ENCODE results near the gene CTNNA1.

Gene CTNNA1

DNA sequence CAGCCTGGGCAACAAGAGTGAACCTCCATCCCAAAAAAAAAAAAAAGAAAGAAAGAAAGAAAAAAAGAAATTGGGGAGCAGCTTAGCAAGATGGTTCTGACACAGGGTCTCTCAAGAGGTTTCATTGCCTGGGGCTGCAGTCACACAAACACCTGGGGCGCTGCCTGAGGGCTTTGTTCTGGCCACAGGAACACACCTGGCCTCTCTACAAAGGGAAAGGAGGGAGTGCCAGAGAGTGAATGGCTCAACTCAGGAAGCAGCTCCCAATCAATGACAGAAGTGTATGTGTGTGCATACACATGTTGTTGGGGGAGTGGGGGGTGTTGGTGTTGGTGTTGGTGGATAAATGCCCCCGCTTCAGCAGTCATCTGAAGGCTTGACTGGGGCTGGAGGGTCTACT, 32.4 kb upstream of the CTNNA1 start:
- H3F3A ChIP-seq (ENCODE audit: control insufficient read depth, insufficient read depth), result no peaks in the 10 kb centered on the region
- H3K4me2 ChIP-seq (ENCODE audit: low read length), result no peak overlapping the region
- H3K36me3 ChIP-seq (ENCODE audit: control insufficient read depth, low read length), result no peaks in the 10 kb centered on the region
- H3K4me1 ChIP-seq (ENCODE audit: control insufficient read depth, low read length), result 0 out of 2 replicates have a peak, but pooled peaks cover 3% of the 10 kb centered on the region
- H3K27me3 ChIP-seq (ENCODE audit: control insufficient read depth, low read length), result peaks cover 6% of the 10 kb centered on the region; the same call in 1 of the 2 replicates
- H3K27ac ChIP-seq (ENCODE audit: low read depth, low read length), result no peak overlapping the region
- TF ChIP-seq, protein P1, sequence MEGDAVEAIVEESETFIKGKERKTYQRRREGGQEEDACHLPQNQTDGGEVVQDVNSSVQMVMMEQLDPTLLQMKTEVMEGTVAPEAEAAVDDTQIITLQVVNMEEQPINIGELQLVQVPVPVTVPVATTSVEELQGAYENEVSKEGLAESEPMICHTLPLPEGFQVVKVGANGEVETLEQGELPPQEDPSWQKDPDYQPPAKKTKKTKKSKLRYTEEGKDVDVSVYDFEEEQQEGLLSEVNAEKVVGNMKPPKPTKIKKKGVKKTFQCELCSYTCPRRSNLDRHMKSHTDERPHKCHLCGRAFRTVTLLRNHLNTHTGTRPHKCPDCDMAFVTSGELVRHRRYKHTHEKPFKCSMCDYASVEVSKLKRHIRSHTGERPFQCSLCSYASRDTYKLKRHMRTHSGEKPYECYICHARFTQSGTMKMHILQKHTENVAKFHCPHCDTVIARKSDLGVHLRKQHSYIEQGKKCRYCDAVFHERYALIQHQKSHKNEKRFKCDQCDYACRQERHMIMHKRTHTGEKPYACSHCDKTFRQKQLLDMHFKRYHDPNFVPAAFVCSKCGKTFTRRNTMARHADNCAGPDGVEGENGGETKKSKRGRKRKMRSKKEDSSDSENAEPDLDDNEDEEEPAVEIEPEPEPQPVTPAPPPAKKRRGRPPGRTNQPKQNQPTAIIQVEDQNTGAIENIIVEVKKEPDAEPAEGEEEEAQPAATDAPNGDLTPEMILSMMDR (IDR thresholded peaks at IDR 0.05; ENCODE audit: low read depth, low read length, poor library complexity, severe bottlenecking), result no peak
- TF ChIP-seq EZH2phosphoT487 (IDR thresholded peaks at IDR 0.05; ENCODE audit: borderline replicate concordance, low read length), result no peak
- no peak overlapping the region for H3K4me3 ChIP-seq (ENCODE audit: low read length)
- H4K20me1 ChIP-seq (ENCODE audit: control insufficient read depth, insufficient read depth, low read depth, low read length), result no peaks in the 10 kb centered on the region
- H3K79me2 ChIP-seq (ENCODE audit: control insufficient read depth, low read length), result no peaks in the 10 kb centered on the region
- no peaks in the 10 kb centered on the region for H3K9me3 ChIP-seq (ENCODE audit: control insufficient read depth, insufficient read depth, low read length)
- H3K9me2 ChIP-seq (replicated peaks; ENCODE audit: control insufficient read depth, low read length), result no peaks in the 10 kb centered on the region

DNA sequence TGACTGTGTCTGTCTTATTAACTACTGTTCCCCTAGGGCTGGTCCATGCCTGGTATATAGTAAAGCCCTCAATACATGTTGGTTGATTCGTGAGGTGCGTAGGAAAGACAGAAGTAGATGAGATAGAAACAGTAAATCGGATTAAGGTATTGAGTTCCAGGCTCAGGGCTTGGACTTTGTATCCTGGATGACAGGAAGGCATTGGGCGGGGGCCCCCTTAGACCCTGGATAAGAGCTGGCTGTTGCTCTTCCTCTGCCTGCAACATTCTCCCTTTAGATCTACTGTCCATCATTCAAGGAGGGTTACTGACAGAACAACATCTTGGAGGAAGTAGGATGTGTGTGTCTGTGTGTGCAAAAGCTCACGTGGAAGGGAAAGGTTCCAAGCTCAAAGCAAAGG, 31.2 kb upstream of the CTNNA1 start:
- H3F3A ChIP-seq (ENCODE audit: control insufficient read depth, insufficient read depth), result no peaks in the 10 kb centered on the region
- H3K9me3 ChIP-seq (ENCODE audit: control insufficient read depth, insufficient read depth, low read length), result no peaks in the 10 kb centered on the region
- no peaks in the 10 kb centered on the region for H4K20me1 ChIP-seq (ENCODE audit: control insufficient read depth, insufficient read depth, low read depth, low read length)
- H3K79me2 ChIP-seq (ENCODE audit: control insufficient read depth, low read length), result no peaks in the 10 kb centered on the region
- no peaks in the 10 kb centered on the region for H3K9me2 ChIP-seq (replicated peaks; ENCODE audit: control insufficient read depth, low read length)
- H3K4me3 ChIP-seq (ENCODE audit: low read length), result no peak overlapping the region
- 0 out of 2 replicates have a peak, but pooled peaks cover 3% of the 10 kb centered on the region for H3K4me1 ChIP-seq (ENCODE audit: control insufficient read depth, low read length)
- peaks cover 6% of the 10 kb centered on the region; the same call in 1 of the 2 replicates for H3K27me3 ChIP-seq (ENCODE audit: control insufficient read depth, low read length)
- TF ChIP-seq, protein P1 (IDR thresholded peaks at IDR 0.05; ENCODE audit: low read depth, low read length, poor library complexity, severe bottlenecking), result no peak
- no peak for TF ChIP-seq EZH2phosphoT487 (IDR thresholded peaks at IDR 0.05; ENCODE audit: borderline replicate concordance, low read length)
- no peak overlapping the region for H3K4me2 ChIP-seq (ENCODE audit: low read length)
- H3K36me3 ChIP-seq (ENCODE audit: control insufficient read depth, low read length), result no peaks in the 10 kb centered on the region
- no peak overlapping the region for H3K27ac ChIP-seq (ENCODE audit: low read depth, low read length)

DNA sequence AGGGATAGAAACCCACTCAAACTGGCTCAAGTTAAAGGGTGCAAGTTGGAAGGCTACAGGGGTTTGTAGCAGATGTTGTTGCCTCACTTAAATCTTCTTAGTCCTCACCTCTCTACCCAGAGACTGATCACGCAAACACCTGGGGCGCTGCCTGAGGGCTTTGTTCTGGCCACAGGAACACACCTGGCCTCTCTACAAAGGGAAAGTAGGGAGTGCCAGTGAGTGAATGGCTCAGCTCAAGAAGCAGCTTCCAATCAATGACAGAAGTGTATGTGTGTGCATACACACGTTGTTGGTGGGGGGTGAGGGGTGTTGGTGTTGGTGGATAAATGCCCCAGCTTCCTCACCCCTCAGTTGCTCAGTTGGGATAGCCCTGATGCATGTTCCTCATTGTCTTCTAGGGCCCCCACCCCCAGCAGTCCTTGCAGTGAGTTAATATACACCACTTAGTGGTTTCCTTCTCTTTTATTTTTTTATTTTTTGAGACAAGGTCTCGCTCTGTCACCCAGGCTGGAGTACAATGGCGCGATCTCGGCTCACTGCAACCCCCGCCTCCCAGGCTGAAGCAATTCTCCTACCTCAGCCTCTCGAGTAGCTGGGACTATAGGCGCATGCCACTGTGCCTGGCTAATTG, 30.6 kb upstream of the CTNNA1 start:
- Histone ChIP-seq H3F3A (ENCODE audit: control insufficient read depth, insufficient read depth) (no peaks in the 10 kb centered on the region), H3K36me3 (ENCODE audit: control insufficient read depth, low read length) (no peaks in the 10 kb centered on the region), H3K4me2 (ENCODE audit: low read length) (no peak overlapping the region), H4K20me1 (ENCODE audit: control insufficient read depth, insufficient read depth, low read depth, low read length) (no peaks in the 10 kb centered on the region), H3K4me1 (ENCODE audit: control insufficient read depth, low read length) (0 out of 2 replicates have a peak, but pooled peaks cover 3% of the 10 kb centered on the region), H3K79me2 (ENCODE audit: control insufficient read depth, low read length) (no peaks in the 10 kb centered on the region), H3K9me2 (replicated peaks; ENCODE audit: control insufficient read depth, low read length) (no peaks in the 10 kb centered on the region), H3K9me3 (ENCODE audit: control insufficient read depth, insufficient read depth, low read length) (no peaks in the 10 kb centered on the region), H3K4me3 (ENCODE audit: low read length) (no peak overlapping the region), H3K27me3 (ENCODE audit: control insufficient read depth, low read length) (peaks cover 6% of the 10 kb centered on the region; the same call in 1 of the 2 replicates), H3K27ac (ENCODE audit: low read depth, low read length) (no peak overlapping the region)
- no peak for TF ChIP-seq EZH2phosphoT487 (IDR thresholded peaks at IDR 0.05; ENCODE audit: borderline replicate concordance, low read length)
- TF ChIP-seq, protein P1 (IDR thresholded peaks at IDR 0.05; ENCODE audit: low read depth, low read length, poor library complexity, severe bottlenecking), result no peak
